ENCODE data around the gene SHANK1.
"Not testable (repeated sequence)": the region's sequence is repeated elsewhere in the genome, so short reads cannot be mapped to it uniquely, and the experiment has no call there.

Gene SHANK1

GRCh38 chr19:50629194-50629593, 90.4 kb downstream of the SHANK1 start:
- DNase-seq: no peak

DNA sequence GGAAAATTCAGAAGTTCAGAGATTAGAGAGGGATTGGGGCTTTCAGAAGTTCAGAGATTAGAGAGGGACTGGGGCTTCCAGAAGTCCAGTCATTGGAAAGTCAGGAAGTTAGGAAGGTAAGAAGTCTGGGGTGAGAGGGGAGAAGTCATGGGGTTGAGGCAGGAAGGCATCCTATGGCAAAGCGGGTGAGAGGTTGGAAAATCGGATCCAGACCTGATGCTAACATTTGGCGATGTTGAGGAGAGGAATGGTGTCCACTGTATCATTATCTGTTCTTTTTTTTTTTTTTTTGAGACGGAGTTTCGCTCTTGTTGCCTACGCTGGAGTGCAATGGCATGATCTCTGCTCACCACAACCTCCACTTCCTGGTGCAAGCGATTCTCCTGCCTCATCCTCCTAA, 91.1 kb downstream of the SHANK1 start:
- no peak for DNase-seq

- DNase-seq: no peak
Measured at GRCh38 chr19:50628146-50628545, 91.5 kb downstream of the SHANK1 start.

GRCh38 chr19:50626795-50627194, 92.8 kb downstream of the SHANK1 start:
- no peak for DNase-seq

DNA sequence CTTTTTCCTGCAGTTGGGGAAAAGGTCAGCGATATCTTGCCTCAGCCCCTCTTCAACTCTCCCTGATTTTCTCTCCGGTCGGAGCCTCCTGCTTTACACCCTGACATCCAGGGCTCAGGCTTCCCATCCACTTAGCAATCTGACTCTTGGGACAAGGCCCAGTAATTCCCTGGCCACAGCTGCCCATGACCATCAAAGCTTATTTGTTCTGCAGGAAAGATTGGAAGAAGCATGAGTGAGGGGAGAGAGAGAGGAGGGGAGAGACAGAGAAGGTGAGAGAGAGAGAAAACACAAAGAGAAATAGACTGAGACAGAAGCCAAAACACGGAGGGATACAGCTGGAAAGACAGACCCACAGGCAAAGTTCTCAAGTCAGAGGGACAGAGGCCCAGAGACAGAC, 93.6 kb downstream of the SHANK1 start:
- no peak for DNase-seq

DNA sequence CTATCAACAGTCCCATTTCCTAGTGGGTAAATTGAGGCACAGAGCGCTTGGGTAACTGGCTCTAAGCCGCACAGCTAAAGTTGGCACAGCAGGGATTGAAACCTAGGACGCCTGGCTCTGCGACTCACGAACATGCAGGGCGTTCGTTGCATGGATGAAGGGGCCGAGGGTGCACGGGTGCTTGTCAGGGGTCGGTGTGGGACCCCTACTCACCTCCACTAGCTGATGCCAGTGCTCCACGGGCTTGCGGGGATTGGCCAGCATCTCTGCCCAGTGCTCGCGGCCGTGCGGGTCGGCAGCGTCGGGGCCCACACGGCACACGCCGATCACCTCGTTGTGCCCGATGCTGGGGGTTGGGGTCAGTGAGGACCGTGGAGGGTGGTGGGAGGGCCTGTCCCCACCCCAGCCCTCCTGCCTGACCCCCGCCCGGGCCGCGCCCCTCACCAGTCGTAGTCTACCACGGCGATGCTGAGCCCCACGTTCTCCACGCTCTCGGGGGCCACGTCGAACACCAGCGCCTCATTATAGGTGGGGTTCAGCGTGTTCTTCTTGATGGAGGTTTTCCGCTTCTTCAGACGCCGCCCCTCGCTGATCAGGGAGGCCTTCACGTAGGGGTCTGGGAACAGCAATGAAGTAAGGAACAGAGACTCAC, 94.5 kb downstream of the SHANK1 start:
- no peak for DNase-seq

DNA sequence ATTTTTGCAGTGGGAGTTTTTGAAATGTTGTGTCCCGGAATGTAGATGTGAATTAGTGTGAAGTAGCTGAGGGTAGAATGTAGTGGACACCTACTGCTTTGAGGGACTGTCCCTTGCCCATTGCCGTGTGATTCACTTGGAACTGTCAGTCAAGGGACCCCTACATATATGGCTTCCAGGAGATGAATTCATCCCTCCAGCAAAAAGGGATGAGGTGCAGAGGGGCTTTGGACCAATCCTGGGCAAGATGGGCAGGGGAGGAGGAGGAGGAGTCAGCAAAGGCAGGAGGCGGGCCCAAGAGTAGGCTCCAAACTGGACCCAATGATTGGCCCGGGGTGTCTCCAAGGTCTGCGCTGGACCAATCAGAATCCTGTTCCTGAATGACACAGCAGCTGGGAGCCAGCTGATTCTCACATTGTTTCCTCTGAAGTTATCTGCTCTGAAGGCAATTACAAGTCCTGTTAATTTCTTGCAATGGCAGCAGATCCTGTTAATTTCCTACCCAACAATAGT, 99.2 kb downstream of the SHANK1 start:
- DNase-seq: not testable (repeated sequence)

- DNase-seq: not testable (repeated sequence)
Measured at GRCh38 chr19:50619184-50619583, 100.4 kb downstream of the SHANK1 start.

- DNase-seq: not testable (repeated sequence)
Measured at GRCh38 chr19:50618379-50618778, 101.2 kb downstream of the SHANK1 start.

- DNase-seq: not testable (repeated sequence)
Measured at GRCh38 chr19:50612504-50613404, 106.8 kb downstream of the SHANK1 start.
